HG02852 (cell line): Measurements from ENCODE around the gene FKBP1A.
"Not testable (repeated sequence)": the region's sequence is repeated elsewhere in the genome, so short reads cannot be mapped to it uniquely, and the experiment has no call there.

ENCODE experiments used
- ATAC-seq: cut with Tn5 transposase; IDR thresholded peaks from one replicate; pipeline ENCODE4 v1.9.1; 2021; ENCODE audit warnings: mild to moderate bottlenecking, moderate library complexity; ENCODE audit not compliant: unreplicated experiment

Gene FKBP1A

DNA sequence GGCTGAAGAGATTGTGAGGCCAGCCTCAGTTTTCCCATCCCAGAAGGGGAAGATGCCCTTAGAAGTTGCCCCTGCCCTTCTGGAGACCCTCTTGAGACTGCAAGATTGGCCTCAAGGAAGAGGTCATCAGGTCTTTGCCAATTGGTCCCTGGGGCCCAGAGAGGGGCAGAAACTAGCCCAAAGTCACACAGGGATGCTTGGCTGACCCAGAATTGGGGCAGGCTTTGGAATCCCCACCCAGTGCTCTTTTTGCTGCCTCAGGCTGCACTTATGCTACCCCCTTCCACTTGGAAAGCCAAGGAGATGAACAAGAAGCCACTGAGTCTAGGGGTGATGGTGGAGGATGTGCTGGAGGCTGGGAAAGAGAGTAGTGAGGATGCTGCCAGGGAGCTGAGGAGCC lies 24.9 kb upstream of the FKBP1A start:
- ATAC-seq = no peak

DNA sequence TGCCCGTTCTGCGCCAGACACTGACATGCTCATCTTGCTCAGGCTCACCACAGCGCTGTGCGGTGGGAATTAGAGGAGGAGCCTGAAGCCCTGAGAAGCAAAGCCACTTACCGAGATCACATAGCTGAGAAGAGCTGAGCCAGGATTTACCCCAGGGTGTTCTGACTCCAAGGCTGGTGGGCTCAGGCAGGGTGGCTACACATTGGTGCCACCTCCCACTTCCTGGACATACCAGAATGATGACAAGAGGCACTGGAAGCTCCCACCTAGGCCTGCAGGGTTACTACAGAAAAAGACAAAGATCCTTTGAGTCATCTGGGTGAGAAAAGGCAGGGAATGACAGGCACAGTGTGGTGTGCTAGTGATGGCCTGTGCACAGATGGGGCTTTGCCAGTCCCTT lies 24.4 kb upstream of the FKBP1A start:
- ATAC-seq = no peak

DNA sequence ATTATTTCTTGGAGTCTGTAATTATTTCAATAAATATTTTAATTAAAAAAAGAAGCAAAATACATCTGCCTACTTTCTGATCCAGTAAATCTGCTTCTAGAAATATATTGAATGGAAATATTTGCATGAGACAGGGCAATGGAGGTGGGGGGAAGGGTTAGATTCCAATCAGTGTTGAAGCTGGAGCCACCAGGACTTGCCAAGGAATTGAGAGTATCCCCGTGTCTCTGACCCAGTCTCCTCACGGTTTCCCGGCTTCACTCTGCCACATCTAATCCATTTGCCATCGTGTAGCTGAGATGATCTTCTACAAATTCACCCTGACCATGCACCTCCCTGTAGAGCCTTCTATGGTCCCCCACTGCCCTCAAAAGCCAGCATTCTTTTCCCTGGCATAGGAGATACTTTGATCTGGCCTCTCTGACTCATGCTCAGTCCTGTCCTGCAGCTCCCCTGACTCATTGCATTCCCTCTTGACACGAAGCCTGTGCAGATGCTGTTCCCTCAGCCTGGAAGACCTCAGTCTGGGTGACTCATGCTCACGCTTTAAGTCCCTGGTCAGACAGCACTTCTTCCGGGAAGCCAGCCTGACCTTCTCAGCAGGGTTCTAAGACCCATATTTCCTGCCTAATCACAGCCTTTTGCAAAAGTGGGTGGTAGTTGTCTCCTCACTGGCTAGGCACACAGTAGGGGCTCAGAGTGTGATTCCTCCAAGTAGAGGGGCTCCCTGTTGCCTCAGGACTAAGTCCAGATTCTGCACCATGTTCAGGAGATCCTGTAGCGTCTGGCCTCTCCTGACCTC lies 23.0 kb upstream of the FKBP1A start:
- ATAC-seq = no peak

DNA sequence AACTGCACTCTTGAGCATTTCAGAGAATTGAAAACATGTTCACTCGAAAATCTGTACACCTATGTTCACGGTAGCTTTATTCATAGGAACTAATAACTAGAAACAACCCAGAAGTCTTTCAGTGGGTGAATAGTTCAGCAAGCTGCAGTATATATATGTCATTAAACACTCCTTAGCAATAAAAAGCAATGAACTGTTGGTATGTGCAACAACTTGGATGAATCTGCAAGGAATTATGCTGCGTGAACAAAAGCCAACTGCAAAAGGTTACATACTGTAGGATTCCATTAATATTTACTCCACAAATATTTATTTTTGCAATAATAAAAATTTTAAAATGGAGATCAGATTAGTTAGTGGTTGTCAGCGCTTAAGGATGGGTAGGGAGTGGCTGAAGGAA lies 22.1 kb upstream of the FKBP1A start:
- ATAC-seq = no peak

DNA sequence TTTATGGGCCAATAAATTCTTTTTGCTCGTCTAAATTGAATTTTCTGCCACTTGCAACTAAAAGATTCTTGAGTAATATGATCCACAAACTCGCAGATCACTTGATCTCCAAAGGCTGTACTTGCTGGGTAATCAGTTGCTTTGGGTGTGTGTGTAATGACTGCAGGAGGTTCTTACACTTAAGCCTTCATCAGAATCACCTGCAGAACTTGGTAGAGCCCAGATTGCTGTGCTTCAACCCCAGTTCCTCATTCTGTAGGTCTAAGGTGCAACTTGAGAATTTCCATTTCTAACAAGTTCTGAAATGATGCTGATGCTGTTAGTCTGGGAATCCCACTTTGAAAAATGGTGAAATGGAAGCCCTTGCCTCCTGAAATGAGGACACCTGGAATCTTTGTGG lies 12.9 kb upstream of the FKBP1A start:
- ATAC-seq = no peak

DNA sequence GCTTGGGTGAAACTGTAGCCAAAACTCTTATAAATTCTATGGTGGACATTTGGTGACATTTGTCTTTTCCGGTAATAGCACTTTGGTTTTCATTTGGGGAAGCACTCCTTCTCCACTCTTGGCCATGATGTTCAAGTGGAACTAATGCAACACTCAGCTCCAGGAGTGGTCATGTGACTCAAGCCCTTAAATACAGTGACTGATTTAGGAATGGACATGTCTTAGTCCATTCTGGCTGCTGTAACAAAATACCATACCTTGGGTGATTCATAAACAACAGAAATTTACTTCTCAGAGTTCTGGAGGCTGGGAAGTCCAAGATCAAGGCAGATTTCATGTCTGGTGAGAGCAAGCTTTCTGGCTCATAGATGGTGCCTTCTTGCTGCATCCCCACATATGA lies 10.8 kb upstream of the FKBP1A start:
- ATAC-seq = no peak

DNA sequence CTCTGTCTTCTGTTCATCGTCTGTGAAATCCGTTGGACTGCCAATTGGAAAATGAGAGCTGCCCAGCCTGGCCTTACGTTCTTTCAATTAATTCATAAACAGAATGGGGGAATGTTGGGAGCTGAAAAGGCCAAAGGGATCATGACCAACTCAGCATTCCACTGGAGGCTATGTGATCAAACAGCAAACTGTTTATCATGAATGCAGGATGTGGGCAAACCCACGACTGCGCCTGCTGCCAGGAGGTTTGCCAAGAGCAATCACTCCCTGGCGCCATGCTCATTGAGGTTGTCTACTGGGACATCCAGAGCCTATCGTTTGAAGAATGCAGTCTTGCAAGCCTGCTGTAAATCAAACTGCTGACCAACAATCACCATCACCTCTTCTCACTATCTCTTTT lies 9.3 kb upstream of the FKBP1A start:
- no peak for ATAC-seq

DNA sequence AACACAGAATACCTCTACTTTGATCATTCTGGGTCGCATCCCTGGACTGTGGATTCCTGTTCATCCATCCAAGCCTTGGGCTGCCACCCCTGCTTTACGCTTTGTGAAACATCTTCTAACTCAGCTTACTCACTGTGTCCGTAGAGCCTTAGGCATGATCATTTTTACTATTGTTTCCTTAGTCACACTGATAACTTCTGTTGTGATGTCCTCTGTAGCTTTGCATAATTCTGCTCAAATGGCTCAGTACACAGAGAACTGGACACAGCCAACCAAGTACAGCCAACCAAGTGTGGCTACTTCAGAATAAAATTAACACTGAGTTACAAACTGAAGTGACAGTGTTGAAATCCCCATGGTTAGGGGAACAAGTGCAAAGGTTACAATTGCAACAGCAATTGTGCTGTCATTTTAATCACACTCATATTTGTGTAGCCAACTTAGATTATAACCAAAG lies 8.6 kb upstream of the FKBP1A start:
- ATAC-seq = no peak

DNA sequence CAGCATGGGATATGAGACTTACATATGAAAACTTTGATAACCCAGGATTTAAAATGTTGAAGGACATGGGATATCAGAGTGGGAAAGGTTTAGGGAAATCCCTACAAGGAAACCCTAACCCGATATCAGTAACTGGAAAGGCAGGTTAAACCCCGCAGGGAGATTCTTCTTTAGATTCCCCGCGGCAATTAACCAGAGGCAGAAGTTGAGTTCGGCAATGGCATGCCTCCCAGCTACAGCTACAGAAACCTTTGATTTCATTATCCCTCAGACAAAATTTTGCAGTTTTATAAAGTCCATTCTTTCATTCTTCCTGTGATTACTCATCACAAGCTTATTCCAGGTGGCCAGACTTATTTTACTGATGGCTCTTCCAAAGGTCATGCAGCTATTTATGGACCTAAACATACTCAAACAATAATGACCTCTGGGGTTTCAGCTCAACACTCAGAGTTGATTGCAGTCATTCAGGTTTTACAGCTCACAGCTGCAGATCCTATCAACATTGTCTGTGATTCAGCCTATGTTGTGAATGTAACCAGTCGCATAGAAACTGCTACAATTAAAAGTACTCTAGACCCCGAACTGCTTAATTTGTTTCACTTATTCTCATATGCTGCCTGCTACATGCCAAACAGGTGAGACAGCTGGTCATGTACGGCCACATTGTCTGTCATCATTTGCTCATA lies 7.0 kb upstream of the FKBP1A start:
- ATAC-seq = not testable (repeated sequence)

DNA sequence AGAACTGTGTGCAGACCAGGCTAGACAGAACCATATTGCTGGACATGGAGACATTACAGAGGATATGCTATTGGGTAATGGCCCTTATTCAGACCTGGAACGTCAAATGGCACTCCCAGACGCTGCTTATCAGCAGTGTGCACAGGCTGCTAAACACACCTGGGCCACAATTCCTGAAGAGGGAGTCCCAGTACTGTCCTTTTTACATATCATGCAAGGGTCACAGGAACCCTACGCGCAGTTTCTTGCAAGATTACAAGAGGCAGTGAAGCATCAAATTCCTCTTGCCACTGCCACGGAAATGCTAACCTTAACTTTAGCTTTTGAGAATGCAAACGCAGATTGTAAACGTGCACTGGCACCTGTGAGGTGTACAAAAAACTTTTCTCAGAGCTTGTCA lies 5.3 kb upstream of the FKBP1A start:
- ATAC-seq = not testable (repeated sequence)

DNA sequence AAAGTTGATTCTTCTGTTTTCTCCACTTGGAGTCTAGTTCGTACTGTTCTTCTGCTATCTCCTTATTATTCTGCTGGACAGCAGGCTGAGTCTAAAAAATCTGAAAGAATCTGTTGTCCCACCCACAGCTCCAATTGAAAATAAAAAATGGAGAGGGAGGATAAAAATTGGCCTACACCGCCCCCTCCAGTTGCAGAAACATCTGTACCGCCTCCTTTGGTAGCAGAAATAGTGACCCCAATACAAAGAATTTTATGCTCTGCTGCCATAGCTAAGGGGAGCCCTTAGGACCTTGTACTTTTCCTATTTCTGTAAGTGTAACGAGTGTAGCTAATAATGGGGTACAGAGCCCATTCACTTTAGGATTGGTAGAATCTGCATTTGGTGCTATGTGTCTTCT lies 4.9 kb upstream of the FKBP1A start:
- ATAC-seq = no peak

DNA sequence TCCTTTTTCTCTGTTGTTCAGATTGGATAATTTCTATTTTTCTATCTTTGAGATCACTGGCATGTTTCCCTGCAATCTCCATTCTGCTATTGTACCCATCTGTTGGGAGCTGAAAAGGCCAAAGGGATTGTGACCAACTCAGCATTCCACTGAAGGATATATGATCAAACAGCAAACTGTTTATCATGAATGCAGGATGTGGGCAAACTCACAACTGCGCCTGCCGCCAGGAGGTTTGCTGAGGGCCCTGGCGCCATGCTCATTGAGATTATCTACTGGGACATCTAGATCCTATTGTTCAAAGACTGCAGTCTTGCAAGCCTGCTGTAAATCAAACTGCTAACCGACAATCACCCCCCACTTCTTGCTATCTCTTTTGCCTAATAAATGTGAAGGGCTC lies 3.8 kb upstream of the FKBP1A start:
- no peak for ATAC-seq

DNA sequence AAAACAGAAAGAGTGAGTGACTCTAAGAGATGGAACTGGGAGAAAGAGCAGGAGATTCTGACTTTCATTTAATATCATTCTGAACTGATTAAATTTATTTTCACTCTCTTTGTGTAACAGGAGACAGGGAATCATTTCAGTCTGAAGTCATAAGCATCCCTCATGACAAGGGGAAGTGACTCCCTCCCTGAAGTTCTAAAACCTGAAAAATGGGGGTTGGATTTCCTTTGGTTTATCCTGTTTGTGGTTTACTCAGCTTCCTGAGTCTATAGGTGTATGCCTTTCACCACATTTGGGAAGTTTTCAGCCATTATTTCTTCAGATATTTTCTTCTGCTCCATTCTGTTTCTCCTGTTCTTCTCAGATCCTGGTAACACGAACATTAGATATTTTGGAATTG lies 3.4 kb upstream of the FKBP1A start:
- ATAC-seq = no peak

DNA sequence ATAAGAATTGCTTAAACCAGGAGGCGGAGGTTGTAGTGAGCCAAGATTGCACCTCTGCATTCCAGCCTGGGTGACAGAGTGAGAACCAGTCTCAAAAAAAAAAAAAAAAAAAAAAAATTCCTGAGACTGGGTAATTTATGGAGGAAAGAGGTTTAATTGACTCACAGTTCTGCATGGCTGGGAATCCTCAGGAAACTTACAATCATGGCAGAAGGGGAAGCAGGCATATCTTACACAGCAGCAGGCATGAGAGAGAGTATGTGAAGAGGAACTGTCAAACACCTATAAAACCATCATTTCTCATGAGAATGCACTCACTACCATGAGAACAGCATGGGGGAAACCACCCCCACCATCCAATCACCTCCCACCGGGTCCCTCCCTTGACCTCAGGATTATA lies 1.8 kb upstream of the FKBP1A start:
- ATAC-seq = no peak

DNA sequence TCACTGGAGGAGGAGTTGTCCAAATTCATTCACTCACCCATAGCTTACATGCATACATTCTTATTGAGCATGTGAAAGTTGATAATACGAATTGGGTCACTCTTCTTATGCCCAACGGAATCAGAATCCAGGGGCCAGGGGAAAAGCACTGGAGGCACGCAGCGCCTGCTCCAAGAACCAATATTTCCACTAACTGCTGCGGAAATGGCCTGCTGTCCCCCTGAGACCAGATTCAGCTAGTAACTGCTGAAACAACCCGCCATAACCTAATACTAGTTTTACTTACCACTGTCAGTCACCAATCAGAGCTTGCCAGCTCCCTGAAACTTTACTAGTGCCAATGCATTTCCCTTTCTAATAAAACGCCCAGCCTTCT lies 641 bp upstream of the FKBP1A start:
- ATAC-seq = no peak

DNA sequence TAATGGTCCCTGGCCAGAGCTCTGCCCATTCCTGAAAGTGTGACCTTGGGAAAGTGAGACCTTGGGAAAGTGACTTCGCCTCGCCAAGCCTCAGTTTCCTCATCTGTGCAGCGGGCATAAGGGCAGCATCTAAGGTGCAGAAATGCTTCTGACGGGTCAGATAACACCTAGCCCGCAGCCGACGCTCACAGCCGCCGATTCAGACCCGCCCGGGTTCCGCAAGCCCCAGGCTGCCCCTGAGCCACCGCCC lies 486 bp downstream of the FKBP1A start:
- peak; percentile 18 for ATAC-seq

DNA sequence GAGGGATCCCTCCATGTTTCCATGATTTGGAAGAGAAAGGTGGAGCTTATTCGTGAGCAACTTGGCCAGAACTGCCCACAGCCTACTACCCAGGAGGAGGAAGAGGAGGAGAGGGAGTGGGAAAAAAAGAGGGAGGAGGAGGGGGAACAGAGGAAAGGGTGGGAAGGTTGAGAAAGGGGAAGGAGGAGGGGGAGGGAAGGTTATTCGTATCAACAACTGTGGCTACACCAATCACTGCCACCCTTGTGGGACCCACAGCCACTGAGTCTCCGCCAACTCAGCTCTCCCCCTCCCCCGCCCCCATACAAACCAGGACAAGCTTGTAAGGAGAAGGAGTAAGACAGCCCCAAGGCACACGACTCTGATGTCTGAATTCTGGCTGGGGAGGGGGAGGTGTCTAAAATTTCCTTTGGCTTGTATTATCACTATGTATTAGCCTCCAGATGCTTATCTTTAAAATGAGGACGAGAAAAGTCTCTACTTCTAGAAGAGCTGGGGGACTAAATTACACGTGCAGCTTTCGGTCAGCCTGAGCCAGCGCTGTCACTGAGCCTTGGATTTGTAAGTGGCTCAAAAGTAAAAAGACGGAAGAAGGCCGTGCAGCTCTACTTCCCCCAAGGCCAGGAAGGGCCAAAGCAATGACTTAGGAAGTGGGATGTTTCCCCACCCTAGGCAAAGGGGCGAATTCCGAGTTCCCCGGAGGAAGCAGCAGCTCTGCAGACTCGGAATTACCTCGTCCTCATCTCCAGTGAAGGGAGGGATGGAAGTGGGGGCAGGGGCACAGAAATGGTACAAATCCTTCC lies 1.0 kb downstream of the FKBP1A start:
- ATAC-seq = no peak

DNA sequence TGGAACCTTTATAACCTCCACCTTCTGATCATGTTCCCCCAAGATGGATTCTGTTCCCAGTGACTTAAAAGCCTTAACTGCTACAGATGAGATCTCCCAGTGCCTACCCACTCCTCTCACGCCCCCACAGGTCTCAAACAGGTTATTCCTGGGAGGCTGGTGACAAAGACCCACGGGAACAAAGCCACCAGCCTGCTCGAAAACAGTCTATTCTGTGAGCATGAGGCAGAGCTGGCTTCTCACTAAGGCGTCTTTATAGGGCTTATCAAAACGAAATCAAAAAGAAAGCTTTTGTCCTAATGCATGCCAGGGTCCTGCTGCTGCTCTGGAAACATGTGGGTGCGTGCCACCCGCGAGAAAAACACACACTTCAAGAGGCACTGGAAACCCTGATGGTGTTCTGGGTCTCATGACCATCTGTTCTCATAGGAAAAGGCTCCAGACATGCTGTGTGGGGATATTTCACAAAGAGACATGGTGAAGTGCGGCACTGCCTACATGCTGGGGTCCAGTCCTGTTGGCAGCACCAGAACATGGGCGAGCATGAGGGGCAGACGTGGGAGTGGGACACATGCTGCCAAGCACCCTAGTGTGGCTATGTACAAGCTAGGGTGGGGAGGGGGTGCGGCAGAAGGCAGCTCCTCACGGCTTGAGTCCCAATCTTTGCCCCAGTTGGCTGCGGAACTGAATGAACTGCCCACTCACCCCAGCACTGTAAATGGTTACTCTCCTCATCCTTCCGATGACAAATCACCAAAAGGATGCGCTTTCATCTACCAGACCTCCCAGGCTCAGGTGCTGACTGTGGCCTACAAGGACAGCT lies 2.1 kb downstream of the FKBP1A start:
- no peak for ATAC-seq

DNA sequence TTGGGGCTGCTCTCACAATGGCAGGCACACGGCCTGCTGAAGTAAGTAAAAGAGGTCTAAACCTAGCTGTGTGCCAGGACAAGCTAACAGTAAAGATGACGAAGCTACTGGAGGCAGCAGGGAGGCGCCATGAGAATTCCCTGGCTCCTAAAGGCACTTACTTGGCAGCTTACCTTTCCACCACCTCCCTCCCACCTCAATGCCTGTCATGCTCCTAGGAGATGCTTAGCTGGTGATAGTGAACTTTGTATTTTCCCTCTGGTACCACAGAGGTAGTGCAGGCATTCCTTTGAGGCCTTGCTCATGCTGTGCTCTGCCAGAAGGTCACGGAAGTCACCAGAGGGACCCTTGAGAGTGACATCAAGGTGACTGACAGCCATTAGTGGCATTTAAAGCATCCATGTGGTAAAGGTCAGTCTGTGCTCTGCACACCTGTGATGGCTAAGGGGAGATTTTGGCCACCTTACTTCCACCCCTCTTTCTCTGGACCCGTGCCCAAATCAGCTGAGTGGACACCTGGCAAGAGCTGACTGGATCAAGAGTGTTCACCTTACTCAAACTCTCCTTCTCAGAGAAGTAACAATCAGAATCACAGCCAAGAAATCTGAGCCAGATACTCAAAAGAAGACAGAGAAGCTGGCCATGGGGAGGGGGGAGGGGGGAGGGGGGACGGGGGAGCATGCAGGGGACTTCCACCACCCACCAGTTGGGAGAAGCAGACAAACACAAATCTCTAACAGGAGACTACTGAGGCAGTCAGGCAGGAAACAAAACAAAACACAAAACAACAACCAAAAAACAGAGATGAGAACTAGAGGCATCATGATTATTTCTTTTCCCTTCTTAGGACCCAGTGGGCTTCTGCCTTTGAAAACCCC lies 2.9 kb downstream of the FKBP1A start:
- no peak for ATAC-seq

DNA sequence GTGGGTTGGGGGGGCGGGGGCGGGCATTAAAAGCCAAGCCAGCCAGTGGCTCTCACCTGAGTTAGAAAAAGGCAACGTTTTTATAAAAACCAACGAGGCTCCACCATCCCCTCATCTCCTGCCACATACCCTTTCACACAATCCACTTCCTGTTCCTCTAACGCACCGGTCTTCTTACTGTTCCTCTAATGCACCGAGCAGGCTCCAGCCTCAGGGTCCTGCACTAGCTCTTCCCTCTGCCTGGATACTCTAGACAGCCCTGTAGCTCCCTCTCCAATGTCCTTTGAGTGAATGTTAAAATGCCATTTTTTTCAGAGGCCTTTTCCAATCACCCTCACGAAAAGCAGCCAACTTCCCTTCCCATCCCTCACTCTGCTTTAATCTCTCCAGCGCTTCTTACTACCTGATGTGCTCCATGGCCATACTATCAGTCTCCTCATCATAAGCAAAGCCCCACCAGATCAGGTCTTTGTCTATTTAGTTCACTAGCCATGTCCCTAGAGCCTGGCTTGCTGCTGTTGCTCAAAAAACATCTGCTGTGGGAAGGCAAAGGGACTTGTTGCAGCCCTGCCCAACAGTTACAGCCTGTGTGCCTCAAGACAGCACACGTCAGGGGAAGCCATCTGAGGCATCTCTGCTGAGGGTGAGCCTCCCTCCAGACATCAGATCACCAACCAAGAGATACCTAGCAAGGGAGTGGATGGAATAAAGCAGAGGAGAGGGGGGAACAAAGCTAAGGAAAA lies 3.9 kb downstream of the FKBP1A start:
- ATAC-seq = no peak
